ENCODE data around the gene PRKCH. TPM values are rescaled to one million over a fixed set of nuclear protein-coding genes. Genes with fewer than 3 reads are reported as not detected.

The PRKCH gene
- total RNA-seq, 1 experiment from 2014 or later: 10.3 TPM

- TF ChIP-seq FOXJ3 (CRISPR knock-in tag; IDR thresholded peaks at IDR 0.05; ENCODE audit: borderline replicate concordance) (no peak), ERG (CRISPR knock-in tag; IDR thresholded peaks at IDR 0.05) (no peak), HMGXB4 (CRISPR knock-in tag; IDR thresholded peaks at IDR 0.05) (no peak), GRHL2 (CRISPR knock-in tag; IDR thresholded peaks at IDR 0.05; ENCODE audit: insufficient replicate concordance, severe bottlenecking) (no peak), PREB (CRISPR knock-in tag; IDR thresholded peaks at IDR 0.05; ENCODE audit: borderline replicate concordance) (no peak)
These were observed 73.2 kb downstream of the PRKCH start (continued) for GRCh38 chr14:61394542-61394941.

- Mint-ChIP-seq H3K4me3 (no peak overlapping the region), H3K9me3 (no peaks in the 10 kb centered on the region), H3K27ac (no peak overlapping the region), H3K36me3 (no peaks in the 10 kb centered on the region), H3K4me1 (no peaks in the 10 kb centered on the region), H3K27me3 (ENCODE audit: low read depth) (no peaks in the 10 kb centered on the region; the same call in 1 of the 2 replicates)
- ChIA-PET CTCF (no interaction called here), POLR2A (interaction anchor here (0.6 kb wide), 1 partner anchor 174 kb away, joined by 6 read pairs; no protein-coding TSS in a partner anchor)
- TF ChIP-seq PRRX2 (CRISPR knock-in tag; IDR thresholded peaks at IDR 0.05) (no peak), ZNF138 (CRISPR knock-in tag; conservative IDR thresholded peaks at IDR 0.05) (no peak), TP53 (CRISPR knock-in tag; IDR thresholded peaks at IDR 0.05) (no peak), MXD4 (CRISPR knock-in tag; IDR thresholded peaks at IDR 0.05; ENCODE audit: borderline replicate concordance) (no peak), CDX4 (CRISPR knock-in tag; IDR thresholded peaks at IDR 0.05; ENCODE audit: borderline replicate concordance) (no peak), E2F4 (CRISPR knock-in tag; IDR thresholded peaks at IDR 0.05; ENCODE audit: borderline replicate concordance, low read depth) (no peak), AFF4 (CRISPR knock-in tag; IDR thresholded peaks at IDR 0.05; ENCODE audit: borderline replicate concordance) (no peak), ATF6 (CRISPR knock-in tag; IDR thresholded peaks at IDR 0.05) (no peak), ETV6 (CRISPR knock-in tag; IDR thresholded peaks at IDR 0.05) (no peak)
- no peak for ATAC-seq
- DNase-seq (ENCODE audit: low spot score): no peak
These were observed 73.8 kb downstream of the PRKCH start for GRCh38 chr14:61395115-61395725.

Data from WTC11 (cell line).